HG03520 (cell line): Measurements from ENCODE around the gene NUP98.
A peak's percentile ranks its signal among the peaks of the same experiment; 100 is the strongest.
"Not testable (repeated sequence)": the region's sequence is repeated elsewhere in the genome, so short reads cannot be mapped to it uniquely, and the experiment has no call there.

Source experiments
- ATAC-seq: cut with Tn5 transposase; IDR thresholded peaks from one replicate; pipeline ENCODE4 v1.9.1; 2021; ENCODE audit warnings: mild to moderate bottlenecking, moderate library complexity; ENCODE audit not compliant: unreplicated experiment

Gene NUP98

DNA sequence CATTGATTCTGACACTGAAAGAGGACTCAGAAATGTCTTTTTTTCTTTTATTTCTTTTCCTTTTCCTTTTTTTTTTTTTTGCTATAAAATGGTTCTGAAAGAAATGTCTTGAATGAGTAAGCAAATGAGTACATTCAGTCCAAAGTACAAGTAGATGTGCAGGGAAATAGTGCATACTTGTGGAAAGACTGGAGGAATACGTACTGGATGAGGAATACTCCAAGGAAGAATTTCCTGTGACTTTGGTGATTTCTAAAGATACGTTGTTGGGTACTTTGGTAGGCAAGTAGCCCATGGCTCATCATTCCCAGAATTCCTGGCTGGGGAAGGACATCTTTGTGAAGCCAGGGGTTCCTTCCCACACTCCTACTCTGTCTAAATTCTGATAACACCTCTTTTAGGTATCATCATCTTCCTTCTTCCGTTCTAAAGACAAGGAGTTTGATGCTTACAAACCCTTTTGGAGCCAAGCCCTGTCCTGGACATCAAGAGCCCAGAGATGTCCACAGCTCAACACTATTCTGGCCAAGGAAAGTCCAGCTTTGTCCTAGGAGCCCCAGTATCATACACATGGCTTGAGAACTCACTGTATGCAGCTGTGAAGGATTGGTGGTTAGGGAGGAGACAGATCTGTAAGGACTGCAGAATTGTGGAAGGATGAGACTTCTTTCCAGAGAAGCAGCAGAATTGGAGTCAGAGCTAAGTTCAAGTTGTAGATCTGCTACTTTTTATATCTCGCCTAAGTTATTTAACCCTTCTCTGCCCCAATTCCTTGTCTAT is 4.8 kb upstream of the NUP98 start:
- ATAC-seq: no peak

DNA sequence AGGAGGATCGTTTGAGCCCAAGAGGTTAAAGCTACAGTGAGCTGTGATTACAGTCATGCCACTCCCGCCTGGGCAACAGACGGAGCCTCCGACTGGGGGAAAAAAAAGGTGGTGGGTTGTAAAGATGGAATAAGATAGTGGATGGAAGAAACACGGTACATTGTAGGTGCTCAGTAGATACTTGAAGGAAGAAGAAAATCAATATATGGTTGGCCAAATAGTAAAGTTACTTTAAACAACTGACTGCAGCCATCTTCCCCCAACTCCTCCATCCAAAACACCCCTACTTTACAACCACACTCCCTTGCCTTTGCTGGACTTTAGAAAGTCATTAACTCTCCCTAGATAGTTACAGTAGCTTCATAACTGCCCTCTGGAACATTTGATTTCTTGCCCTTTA is 2.5 kb upstream of the NUP98 start:
- ATAC-seq: no peak

DNA sequence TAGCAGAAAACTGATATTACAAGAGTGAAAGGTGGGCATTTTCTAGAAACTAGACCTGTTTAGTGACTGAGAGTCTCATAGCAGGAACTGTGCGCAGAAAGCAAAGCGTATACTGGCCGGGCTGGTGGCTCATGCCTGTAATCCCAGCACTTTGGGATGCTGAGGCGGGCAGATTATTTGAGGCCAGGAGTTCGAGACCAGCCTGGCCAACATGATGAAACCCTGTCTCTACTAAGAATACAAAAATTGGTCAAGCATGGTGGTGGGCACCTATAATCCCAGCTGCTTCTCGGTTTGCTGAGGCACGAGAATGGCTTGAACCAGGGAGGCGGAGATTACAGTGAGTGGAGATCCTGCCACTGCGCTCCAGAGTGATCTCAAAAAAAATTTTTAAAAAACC is 1.8 kb upstream of the NUP98 start:
- no peak for ATAC-seq

DNA sequence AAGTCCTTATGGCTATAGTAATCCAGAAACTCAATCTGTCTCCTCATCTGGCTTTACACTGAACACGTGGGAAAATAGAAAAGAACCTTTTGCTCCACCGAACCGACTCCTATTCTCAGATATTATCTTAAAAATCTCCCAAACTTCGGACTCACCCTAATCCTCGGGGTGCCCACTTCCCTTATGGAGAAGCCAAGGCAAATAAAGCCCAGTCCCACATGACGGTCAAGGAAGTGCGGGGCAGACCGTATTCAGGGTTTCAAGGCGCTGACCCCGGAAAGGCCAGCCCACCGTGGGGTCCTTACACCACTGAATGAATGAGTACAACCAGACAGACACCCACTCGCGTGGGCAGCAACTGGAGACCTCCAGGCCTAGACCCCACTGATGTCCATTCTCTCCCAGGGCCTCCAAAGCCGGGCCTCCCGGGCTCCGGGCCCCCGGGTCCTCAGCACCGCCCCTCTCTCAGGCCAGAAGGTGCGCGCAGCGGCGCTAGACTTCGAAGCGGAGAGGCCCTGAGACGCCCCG is 489 bp downstream of the NUP98 start:
- peak; percentile 17 for ATAC-seq

DNA sequence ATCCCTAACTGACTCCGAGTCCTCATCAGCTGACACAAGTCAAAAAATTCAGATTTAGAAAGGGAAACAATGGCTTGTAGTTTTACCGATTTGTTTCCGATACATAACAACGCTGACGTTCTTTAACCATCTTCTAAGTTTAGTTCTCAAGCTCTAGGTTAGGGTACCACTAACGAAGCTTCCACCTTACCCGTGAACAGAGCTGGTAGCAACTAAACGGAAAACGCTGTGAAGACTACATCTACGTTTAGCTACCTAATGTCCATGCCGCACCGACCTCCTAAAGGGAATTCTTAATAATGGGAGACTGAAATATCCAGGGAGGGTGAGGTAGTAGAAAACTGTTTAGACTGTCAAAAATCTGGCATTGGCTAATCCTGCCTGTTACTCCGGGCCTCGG is 1.0 kb downstream of the NUP98 start:
- no peak for ATAC-seq

DNA sequence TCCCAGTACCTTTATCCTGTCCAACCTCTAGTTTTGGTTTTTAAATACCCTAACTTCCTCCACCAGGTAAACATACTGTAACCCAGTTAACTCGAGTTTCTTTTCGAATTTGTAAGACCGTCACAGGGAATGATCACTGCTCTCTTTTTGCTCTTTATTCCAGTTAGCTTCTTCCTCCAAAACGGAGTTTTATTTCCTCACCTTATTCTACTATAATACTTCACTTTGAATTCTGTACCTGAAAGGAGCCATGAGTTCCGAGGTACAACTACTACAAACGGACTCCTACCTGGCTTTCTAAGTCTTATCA is 1.4 kb downstream of the NUP98 start:
- no peak for ATAC-seq

DNA sequence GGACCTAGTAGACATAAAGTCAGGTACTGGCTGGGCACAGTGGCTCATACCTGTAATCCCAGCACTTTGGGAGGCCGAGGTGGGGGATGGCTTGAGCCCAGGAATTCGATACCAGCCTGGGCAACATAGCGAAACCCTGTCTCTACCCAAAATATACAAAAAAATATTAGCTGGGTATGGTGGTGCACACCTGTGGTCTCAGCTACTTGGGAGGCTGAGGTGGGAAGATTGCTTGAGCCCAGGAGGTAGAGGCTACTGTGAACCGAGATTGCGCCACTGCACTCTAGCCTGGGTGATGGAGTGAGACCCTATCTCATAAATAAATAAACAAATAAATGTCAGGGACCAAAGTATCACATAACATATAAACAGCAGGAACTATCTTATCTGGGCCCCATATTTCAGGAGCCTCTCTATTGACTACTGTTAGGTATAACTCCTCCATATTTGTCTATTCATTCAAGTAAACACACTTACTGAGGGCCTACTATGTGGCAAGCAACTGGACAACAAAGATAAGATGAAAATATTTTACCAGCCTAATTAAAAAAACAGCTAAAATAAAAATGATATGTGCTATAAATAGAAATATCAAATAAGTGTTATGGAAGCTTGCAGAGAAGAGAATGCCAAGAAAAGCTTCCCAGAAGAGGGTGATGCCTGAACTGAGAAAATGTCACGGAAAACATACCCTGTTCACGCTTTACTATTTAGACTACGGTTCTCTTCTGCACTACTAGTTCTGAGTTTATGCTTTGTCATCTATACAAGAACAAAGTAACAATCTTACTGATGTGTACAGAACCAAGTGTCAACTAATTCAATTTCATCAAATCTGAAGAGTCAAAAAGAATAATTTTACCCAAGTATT is 2.0 kb downstream of the NUP98 start:
- ATAC-seq: no peak

DNA sequence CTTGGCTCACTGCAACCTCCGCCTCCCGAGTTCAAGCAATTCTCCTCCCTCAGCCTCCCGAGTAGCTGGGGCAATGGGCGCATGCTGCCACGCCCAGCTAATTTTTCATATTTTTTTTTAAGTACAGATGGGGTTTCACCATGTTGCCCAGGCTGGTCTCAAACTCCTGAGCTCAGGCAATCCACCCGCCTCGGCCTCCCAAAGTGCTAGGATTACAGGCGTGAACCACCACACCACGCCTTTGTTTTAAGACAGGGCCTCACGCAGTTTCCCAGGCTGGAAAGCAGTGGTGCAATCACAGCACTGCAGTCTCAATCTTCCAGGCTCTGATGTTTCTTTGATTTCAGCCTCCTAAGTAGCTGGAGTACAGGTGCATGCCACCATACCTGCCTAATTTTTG is 3.0 kb downstream of the NUP98 start:
- not testable (repeated sequence) for ATAC-seq

DNA sequence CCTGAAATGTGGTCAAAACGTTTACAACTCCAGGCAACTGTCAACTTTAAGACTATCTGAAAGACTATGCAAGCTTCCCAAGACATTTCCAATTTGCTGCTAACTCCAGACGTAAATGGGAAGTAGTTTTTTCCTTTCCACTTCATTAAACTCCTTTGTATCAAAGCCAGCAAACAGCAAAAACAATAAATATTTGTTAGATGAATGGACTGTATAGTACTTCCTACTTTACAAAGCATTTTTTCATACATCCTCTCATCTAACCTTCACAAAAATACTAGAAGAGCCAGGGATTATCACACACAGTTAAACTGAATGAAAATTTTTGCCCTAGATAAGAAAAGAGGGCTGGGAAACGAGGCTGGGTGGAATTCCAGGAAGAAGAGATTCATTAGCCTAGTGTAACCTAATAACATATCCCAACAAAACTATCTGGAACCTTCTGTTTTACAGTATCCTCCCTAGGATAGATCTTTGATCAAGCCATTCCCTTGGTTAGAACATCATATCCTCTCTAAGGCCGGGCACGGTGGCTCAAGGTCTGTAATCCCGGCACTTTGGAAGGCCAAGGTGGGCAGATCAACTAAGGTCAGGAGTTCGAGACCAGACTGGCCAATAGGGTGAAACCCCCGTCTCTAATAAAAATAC is 10.4 kb downstream of the NUP98 start:
- no peak for ATAC-seq

DNA sequence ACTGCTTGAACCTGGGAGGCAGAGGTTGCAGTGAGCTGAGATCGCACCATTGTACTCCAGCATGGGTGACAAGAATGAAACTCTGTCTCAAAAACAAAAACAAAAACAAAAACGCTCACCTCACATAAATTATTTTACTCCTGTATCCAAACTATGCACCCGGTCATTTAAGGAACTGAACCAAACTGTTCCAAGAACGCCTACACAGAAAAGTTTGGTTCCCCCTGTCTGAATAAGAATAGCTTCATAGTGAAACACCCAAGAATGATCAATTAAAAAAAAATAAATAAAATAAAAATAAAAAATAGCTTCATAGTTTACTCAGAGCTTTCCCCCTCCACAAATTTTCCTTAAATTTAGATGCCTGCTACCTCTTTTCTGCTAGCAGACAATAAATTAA is 13.7 kb downstream of the NUP98 start:
- ATAC-seq: no peak

DNA sequence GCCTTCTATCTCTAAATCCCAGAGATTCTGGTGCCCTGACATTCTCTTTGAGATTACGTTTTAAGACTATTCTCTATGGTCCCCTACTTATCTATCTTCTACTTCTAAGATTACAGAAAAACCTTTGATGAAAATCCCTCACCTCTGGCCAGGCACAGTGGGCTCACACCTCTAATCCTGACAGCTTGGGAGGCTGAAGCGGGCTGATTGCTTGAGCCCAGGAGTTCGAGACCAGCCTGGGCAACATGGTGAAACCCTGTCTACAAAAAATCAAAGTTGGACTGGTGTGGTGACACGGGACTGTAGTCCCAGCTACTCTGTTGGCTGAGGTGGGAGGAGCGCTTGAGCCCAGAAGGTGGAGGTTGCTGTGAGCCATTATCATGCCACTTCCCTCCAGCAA is 14.4 kb downstream of the NUP98 start:
- ATAC-seq: no peak

DNA sequence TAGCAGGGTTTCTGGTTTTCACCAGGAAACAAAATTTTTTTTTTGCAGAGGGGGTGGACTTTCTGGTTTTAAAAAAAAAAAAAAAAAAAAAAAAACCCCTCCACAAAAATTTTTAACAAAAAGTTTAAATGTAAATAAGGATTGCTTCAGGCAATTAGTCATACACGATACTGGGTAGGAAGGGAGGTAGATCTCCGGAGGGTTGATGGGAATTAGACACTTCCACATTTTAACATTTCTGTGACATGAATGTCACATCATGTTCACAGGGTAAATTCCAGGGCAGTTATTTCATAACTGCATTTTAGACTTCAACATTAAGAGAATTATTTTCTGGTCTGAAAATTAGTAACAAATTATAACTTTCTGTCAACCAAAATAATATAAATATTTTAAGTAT is 15.9 kb downstream of the NUP98 start:
- no peak for ATAC-seq

DNA sequence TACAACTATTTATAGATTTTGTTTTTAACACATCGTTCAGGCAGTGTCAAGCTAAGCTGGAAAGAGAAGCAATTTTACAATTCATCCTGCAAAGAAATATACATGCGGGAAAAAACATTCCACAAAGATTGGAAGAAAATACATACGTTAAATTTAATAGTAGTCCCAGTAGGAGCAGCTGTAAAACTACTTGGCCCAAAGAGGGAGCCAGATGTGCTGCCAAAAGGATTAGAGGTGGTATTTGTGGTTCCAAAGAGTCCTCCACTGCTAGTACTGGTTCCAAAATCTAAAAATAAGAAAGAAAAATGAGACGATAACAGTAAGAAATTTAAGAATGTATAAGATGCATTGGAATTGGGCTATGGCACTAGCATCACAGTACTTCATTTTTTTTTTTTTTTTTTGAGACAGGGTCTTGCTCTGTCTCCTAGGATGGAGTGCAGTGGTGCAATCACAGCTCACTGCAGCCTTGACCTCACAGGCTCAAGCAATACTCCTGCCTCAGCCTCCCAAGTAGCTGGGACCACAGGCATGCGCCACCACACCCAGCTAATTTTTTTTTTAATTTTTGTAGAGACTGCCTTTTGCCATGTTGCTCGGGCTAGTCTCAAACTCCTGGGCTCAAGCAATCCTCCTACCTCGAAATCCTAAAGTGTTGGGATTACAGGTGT is 21.5 kb downstream of the NUP98 start:
- no peak for ATAC-seq

DNA sequence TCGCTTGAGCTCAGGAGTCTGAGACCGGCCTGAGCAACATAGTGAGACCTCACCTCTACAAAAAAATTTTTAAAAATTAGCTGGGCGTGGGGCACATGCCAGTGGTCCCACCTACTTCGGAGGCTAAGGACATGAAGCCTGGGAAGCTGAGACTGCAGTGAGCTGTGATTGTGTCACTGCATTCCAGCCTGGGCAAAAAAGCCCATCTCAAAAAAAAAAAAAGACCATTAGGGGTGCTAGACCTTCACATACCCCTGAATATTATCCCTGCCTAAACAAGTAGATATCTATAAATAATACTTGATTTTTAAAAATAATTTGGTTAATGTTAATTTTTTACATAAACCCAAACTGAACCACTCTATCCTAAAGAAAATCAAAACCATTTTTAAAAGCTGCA is 24.2 kb downstream of the NUP98 start:
- no peak for ATAC-seq

DNA sequence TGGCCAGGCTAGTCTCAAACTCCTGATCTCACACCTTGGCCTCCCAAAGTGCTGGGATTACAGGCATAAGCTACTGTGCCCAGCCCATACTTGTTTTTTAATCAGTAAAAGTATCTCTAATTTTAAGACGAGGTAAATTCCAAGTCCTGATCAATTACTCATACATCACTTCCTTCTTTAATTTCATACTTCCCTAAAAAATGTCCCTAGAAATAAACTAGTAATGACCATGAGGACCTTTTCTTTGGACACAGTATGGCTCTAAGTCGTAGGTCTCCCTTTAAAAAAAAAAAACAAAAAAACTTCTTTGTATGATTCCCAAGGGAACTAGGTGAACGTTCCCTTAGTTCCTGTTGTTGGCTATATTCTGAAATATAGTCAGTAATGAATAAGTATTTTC is 29.8 kb downstream of the NUP98 start:
- ATAC-seq: no peak

DNA sequence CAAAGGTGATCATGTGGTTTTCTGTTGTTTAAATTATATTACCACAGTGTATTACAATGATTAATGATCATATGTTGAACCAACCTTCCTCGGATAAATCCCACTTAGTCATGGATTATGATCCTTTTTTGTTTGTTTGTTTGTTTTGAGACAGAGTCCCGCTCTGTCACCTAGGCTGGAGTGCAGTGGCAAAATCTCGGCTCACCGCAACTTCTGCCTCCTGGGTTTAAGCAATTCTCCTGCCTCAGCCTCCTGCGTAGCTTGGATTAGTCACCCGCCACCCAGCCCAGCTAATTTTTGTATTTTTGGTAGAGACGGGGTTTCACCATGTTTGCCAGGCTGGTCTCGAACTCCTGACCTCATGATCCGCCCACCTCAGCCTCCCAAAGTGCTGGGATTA is 30.5 kb downstream of the NUP98 start:
- ATAC-seq: not testable (repeated sequence)

DNA sequence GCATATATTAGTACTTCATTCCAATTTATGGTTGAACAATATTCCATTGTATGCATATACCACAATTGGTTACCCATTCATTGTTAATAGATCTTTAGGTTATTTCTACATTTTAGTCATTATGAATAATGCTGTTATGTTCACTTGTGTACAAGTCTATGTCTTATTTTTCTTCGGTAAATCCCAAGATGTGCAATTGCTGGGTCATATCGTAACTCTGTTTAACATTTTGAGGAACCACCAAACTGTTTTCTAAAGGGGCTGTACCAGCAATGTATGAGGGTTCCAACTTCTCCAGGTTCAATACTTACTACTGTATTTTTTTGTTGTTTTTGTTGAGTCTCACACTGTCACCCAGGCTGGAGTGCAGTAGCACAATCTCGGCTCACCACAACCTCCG is 33.1 kb downstream of the NUP98 start:
- ATAC-seq: no peak

DNA sequence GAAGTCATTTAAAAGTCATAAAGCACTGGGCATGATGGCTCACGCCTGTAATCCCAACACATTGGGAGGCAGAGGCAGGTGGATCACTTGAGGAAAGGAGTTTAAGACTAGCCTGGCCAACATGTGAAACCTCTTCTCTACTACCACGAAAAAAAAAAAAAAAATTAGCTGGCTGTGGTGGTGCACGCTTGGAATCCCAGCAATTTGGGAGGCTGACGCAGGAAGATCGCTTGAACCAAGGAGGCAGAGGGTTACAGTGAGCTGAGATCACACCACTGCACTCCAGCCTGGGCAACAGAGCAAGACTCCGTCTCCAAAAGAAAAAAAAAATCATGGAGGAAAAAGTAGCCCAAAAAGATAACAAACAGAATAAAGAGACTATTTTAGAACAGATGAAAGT is 42.2 kb downstream of the NUP98 start:
- ATAC-seq: no peak

DNA sequence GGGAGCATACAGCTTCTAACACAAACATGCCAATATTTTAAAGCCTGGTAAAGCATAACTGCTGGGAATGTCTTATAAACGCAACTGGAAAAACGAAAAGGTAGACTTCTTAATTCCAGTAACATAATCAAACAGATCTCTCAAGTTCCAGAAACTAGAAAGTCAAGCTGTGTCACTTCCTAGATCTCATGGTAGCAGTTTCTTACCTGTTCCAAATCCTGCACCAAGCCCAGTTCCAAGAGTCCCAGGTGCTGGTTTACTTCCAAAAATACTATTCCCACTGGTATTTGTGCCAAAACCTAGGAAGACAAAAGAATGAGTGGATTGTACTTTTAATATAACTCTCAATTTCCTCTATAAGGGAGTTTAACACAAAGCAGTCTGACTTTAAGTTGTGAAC is 44.2 kb downstream of the NUP98 start:
- no peak for ATAC-seq

DNA sequence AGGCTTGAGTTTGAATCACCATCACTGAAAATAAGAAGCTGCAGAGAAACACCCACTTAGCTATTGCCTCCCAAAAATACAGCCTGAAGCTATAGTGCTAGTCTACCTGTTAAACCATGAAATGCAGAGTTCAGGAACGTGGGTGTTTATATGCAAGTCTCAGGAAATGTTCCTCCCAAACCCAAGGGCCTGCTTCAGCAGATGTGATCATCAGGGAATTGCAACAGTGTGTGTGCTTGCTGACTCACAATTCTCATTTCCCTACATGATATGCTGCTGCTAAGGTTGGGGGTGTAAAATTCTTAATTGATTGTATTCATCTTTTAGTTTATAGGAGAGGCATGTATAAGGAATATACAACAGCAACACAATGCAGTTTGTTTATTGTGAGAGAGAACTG is 49.6 kb downstream of the NUP98 start:
- no peak for ATAC-seq

DNA sequence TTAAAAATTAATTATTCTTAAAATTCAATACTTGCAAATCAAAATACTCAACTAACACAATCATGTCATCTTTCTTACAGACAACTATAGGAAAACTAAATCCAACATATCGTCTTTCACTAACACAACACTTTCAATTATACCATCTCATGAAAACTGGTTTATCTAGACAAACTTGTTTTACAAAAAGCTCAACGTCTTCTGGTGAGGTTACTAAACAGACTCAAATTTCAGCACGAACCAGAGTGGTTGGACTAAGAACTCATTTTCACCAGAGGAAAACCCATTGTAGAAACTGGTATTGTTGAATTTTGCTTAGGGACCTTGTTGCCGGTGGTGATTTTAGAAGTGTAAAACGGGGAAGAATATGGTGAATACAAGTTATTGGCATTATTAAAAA is 52.2 kb downstream of the NUP98 start:
- ATAC-seq: no peak
